Adrenal gland (tissue), 12 donors: ENCODE results near the gene CLASP2. TPM values are rescaled to one million over a fixed set of nuclear protein-coding genes. Genes with fewer than 3 reads are reported as not detected.

Experiments used
- DNase-seq, 7 donors: peaks; one replicate each; pipeline ENCODE4 v3.0.0-alpha.2; 2019 to 2020
- H3K27ac ChIP-seq, 5 donors: fragments of 200-600 bp; sonication (generic) in 4 of 5; 1 replicate in 3 of 5; 2 replicates in 2 of 5; pipeline versions ENCODE4 v1.5.1 to v1.8.0; 2016 to 2020; ENCODE audit warnings: mild to moderate bottlenecking in 1 of 5
- H3K27me3 ChIP-seq: fragments of 200-600 bp; 2 replicates; pipeline ENCODE4 v1.8.0; 2021
- H3K36me3 ChIP-seq, 2 donors: fragments of 200-600 bp; replicated peaks in 1 of 2; 1 replicate in 1 of 2; 2 replicates in 1 of 2; pipeline versions ENCODE4 v1.5.1 to v1.8.0; 2018 to 2022
- H3K4me1 ChIP-seq, 2 donors: fragments of 200-600 bp; replicated peaks in 1 of 2; 1 replicate in 1 of 2; 2 replicates in 1 of 2; pipeline versions ENCODE4 v1.5.1 to v1.8.0; 2018 to 2021
- H3K4me3 ChIP-seq, 4 donors: fragments of 200-600 bp; sonication (generic) in 3 of 4; one replicate each; pipeline ENCODE4 v1.5.1; 2016 to 2018
- H3K9me3 ChIP-seq, 3 donors: fragments of 200-600 bp; sonication (generic) in 1 of 3; replicated peaks in 1 of 3; 1 replicate in 2 of 3; 2 replicates in 1 of 3; pipeline versions ENCODE4 v1.5.1 to v1.8.0; 2016 to 2021
- POLR2A ChIP-seq, 2 donors: fragments of 450-650 bp; IDR thresholded peaks; one replicate each; pipeline ENCODE4 v1.6.1; 2017; ENCODE audit warnings: antibody characterized with exemption in 2 of 2, mild to moderate bottlenecking in 2 of 2, moderate library complexity in 1 of 2
- WGBS, 4 donors: extraction: QIAGEN DNeasy Blood & Tissue Kit in 2 of 4; methylation state at CpG; one replicate each; pipeline versions ENCODE4 v1.1.5 to v1.1.7; 2013 to 2017; 5-methylcytosine and 5-hydroxymethylcytosine counted together
- intact Hi-C, 2 donors: fragments of 100-400 bp; cut with DNase I; formaldehyde crosslinking; loops; one replicate each; pipeline versions ENCODE4 v1.14.1 to v1.15.0; 2022 to 2023
- polyA plus RNA-seq, 3 donors: library from polyadenylated mRNA; stranded (reverse); fragments of 200-250 nt in 2 of 3; fragments of 350-450 nt in 1 of 3; fragmentation: Illumina TruSeq in 1 of 3; extraction: RNeasy Lipid Tissue Mini Kit (QIAGEN cat#74804) in 1 of 3; gene quantifications; one replicate each; pipeline ENCODE4 v1.2.3, GENCODE V29; 2013 to 2014
- total RNA-seq, 9 donors: library from RNA; depleted of rRNA in 4 of 9; stranded (reverse); fragments of >200 nt in 4 of 9; fragments of 120-200 nt in 1 of 9; fragmentation: NEBNext Ultra II Directional in 1 of 9; extraction: Animal tissue kit (Norgen Biotek cat#: 25700) in 1 of 9; gene quantifications; one replicate each; pipeline versions ENCODE4 v1.1.0 to v1.2.4, GENCODE V29; 2013 to 2023
- TF ChIP-seq, protein P1 (sequence below), 6 experiments: fragments of 450-650 bp in 4 of 6; fragments of 200-600 bp in 2 of 6; sonication (generic) in 1 of 6; IDR thresholded peaks; 1 replicate in 5 of 6; 2 replicates in 1 of 6; pipeline versions ENCODE4 v1.5.1 to v1.8.0; 2016 to 2021; ENCODE audit warnings: antibody characterized with exemption in 6 of 6, mild to moderate bottlenecking in 2 of 6, moderate library complexity in 1 of 6
- donor health status: healthy with polysubstance abuse.
- donor health status: Bipolar disorder and iron deficiency.
- donor health status: DM: yes; HTN: yes; CAD: no.
- donor health status: DM: no; HTN: no; CAD: no.
- donor health status: DM: no; HTN: no; CAD: no.
- donor health status: DM: yes; HTN: yes; CAD: no.

The CLASP2 gene
- total and polyA plus RNA-seq, 12 donors = 17.0 to 85.4 (median 67.1) TPM

- no peak for DNase-seq
- WGBS, 4 donors = 93 to 100% (median 95%) methylated on average over 1 of the region's 1 CpG
- Histone ChIP-seq H3K36me3 (peaks cover 0 to 36% of the 10 kb centered on the region in 2 donors), H3K9me3 (no peaks in the 10 kb centered on the region), H3K27me3 (no peaks in the 10 kb centered on the region), H3K4me3 (no peak overlapping the region), H3K27ac (no peak overlapping the region), H3K4me1 (no peaks in the 10 kb centered on the region)
- TF ChIP-seq POLR2A (IDR thresholded peaks at IDR 0.05) = no peak
- TF ChIP-seq, protein P1, sequence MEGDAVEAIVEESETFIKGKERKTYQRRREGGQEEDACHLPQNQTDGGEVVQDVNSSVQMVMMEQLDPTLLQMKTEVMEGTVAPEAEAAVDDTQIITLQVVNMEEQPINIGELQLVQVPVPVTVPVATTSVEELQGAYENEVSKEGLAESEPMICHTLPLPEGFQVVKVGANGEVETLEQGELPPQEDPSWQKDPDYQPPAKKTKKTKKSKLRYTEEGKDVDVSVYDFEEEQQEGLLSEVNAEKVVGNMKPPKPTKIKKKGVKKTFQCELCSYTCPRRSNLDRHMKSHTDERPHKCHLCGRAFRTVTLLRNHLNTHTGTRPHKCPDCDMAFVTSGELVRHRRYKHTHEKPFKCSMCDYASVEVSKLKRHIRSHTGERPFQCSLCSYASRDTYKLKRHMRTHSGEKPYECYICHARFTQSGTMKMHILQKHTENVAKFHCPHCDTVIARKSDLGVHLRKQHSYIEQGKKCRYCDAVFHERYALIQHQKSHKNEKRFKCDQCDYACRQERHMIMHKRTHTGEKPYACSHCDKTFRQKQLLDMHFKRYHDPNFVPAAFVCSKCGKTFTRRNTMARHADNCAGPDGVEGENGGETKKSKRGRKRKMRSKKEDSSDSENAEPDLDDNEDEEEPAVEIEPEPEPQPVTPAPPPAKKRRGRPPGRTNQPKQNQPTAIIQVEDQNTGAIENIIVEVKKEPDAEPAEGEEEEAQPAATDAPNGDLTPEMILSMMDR (IDR thresholded peaks at IDR 0.05) = no peak
- intact Hi-C loops = no loop called here
Measured at GRCh38 chr3:33557279-33557678, 160.8 kb downstream of the CLASP2 start.

DNA sequence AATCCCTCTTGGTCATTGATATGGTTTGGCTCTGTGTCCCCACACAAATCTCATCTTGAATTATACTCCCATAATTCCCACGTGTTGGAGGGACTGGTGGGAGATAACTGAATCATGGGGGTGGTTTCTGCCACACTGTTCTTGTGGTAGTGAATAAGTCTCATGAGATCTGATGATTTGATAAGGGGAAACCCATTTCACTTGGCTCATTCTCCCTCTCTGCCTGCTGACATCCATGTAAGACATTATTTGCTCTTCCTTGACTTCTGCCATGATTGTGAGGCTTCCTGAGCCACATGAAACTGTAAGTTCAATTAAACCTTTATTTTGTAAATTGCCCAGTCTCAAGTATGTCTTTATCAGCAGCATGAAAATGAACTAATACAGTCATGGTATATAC, 171.0 kb downstream of the CLASP2 start:
- intact Hi-C loops = loop anchor here in 1 of 2 donors (10.0 kb wide), 1 partner anchor 102 kb away; the partner anchor contains the start of gene UBP1
- Histone ChIP-seq H3K27ac (no peak overlapping the region), H3K4me3 (no peak overlapping the region), H3K9me3 (no peaks in the 10 kb centered on the region), H3K36me3 (peaks cover 0 to 33% of the 10 kb centered on the region in 2 donors), H3K4me1 (no peaks in the 10 kb centered on the region), H3K27me3 (no peaks in the 10 kb centered on the region)
- no peak for DNase-seq
- 90 to 100% (median 99%) methylated on average over 1 of the region's 1 CpG for WGBS, 4 donors
- TF ChIP-seq, protein P1 (IDR thresholded peaks at IDR 0.05) = no peak
- no peak for TF ChIP-seq POLR2A (IDR thresholded peaks at IDR 0.05)

- no peaks in the 10 kb centered on the region for H3K4me1 ChIP-seq
- no peaks in the 10 kb centered on the region for H3K9me3 ChIP-seq
- WGBS, 4 donors = 74 to 91% (median 81%) methylated on average over 1 of the region's 1 CpG
- no peak overlapping the region for H3K4me3 ChIP-seq
- TF ChIP-seq, protein P1 (IDR thresholded peaks at IDR 0.05) = no peak
- no peak for TF ChIP-seq POLR2A (IDR thresholded peaks at IDR 0.05)
- no peak overlapping the region for H3K27ac ChIP-seq
- H3K27me3 ChIP-seq = no peaks in the 10 kb centered on the region
- H3K36me3 ChIP-seq = peaks cover 0 to 25% of the 10 kb centered on the region in 2 donors
- DNase-seq = no peak
- intact Hi-C loops = loop anchor here in 1 of 2 donors (10.0 kb wide), 1 partner anchor 99 kb away; the partner anchor contains the start of gene UBP1
Measured at GRCh38 chr3:33544126-33544525, 173.9 kb downstream of the CLASP2 start.

DNA sequence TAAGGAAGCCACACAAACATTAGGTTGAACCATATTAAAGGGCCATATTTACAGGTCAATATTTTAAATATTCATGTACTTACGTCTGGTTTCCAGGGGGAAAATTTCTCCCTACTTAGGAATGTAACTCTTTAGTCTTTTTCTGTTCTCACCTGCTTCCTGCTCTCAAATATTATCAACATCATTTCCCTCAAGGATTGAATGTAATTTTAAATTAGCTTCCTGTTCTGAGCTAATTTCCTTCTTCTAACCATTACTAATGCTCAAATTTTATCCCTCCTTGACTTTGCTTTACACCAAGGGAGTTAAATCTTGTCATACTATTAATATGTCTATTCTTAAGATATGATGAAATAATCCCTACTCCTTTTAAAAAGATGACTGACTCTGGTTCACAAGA, 174.5 kb downstream of the CLASP2 start:
- Histone ChIP-seq H3K27ac (no peak overlapping the region), H3K27me3 (no peaks in the 10 kb centered on the region), H3K4me1 (no peaks in the 10 kb centered on the region), H3K9me3 (no peaks in the 10 kb centered on the region), H3K4me3 (no peak overlapping the region), H3K36me3 (peaks cover 0 to 26% of the 10 kb centered on the region in 2 donors)
- intact Hi-C loops = loop anchor here in 1 of 2 donors (10.0 kb wide), 1 partner anchor 99 kb away; the partner anchor contains the start of gene UBP1
- WGBS, 4 donors = 90 to 100% (median 95%) methylated on average over 1 of the region's 1 CpG
- TF ChIP-seq POLR2A (IDR thresholded peaks at IDR 0.05) = no peak
- TF ChIP-seq, protein P1 (IDR thresholded peaks at IDR 0.05) = no peak
- DNase-seq = no peak
